ENCODE results near the gene PYDC1. TPM values are rescaled to one million over a fixed set of nuclear protein-coding genes. Genes with fewer than 3 reads are reported as not detected.

Gene PYDC1
- total and polyA plus RNA-seq, 2 of the 13 experiments (the other 11 are each of a cell fraction or from before 2014, with no cell fraction given): not detected

DNA sequence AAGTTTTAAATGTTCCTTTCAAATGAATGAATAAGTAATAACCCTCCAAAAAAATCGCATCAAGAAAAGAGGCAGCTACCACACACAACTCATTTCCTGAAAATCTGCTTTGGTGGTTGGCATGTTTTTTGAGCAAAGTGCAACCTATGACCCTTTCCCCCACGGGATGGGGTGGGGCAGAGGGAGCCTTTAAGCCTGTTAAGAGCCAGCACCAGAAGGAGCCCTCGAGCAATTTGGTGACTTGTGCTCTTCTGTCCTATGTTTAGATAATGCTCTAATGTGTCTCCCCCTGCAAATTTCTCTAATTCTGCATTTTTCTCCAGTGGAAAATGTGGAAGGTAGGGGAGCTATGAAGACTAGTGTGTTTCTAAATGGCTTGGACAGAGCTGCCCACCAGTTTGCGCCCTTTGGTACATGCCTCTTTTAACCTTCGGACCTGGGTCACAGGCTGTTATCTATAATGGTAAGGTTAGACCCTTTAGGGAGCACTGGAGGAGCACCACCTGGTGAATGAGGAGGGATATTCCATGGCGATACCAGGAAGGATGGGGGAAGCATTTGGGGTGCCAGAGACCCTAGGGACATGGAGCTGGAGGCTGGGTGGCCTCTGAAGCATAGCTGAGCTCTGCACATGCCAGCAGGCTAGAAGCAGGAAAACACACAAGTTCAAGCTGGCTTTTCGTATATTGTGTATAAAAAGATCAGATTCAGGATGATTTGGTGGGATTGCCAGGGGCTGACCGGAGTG, 15.9 kb downstream of the PYDC1 start (continued):
- TF ChIP-seq ZNF468 (CRISPR knock-in tag; IDR thresholded peaks at IDR 0.05): no peak
- TF ChIP-seq, protein P1, sequence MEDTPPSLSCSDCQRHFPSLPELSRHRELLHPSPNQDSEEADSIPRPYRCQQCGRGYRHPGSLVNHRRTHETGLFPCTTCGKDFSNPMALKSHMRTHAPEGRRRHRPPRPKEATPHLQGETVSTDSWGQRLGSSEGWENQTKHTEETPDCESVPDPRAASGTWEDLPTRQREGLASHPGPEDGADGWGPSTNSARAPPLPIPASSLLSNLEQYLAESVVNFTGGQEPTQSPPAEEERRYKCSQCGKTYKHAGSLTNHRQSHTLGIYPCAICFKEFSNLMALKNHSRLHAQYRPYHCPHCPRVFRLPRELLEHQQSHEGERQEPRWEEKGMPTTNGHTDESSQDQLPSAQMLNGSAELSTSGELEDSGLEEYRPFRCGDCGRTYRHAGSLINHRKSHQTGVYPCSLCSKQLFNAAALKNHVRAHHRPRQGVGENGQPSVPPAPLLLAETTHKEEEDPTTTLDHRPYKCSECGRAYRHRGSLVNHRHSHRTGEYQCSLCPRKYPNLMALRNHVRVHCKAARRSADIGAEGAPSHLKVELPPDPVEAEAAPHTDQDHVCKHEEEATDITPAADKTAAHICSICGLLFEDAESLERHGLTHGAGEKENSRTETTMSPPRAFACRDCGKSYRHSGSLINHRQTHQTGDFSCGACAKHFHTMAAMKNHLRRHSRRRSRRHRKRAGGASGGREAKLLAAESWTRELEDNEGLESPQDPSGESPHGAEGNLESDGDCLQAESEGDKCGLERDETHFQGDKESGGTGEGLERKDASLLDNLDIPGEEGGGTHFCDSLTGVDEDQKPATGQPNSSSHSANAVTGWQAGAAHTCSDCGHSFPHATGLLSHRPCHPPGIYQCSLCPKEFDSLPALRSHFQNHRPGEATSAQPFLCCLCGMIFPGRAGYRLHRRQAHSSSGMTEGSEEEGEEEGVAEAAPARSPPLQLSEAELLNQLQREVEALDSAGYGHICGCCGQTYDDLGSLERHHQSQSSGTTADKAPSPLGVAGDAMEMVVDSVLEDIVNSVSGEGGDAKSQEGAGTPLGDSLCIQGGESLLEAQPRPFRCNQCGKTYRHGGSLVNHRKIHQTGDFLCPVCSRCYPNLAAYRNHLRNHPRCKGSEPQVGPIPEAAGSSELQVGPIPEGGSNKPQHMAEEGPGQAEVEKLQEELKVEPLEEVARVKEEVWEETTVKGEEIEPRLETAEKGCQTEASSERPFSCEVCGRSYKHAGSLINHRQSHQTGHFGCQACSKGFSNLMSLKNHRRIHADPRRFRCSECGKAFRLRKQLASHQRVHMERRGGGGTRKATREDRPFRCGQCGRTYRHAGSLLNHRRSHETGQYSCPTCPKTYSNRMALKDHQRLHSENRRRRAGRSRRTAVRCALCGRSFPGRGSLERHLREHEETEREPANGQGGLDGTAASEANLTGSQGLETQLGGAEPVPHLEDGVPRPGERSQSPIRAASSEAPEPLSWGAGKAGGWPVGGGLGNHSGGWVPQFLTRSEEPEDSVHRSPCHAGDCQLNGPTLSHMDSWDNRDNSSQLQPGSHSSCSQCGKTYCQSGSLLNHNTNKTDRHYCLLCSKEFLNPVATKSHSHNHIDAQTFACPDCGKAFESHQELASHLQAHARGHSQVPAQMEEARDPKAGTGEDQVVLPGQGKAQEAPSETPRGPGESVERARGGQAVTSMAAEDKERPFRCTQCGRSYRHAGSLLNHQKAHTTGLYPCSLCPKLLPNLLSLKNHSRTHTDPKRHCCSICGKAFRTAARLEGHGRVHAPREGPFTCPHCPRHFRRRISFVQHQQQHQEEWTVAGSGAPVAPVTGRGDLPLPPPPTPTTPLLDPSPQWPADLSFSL (CRISPR knock-in tag; IDR thresholded peaks at IDR 0.05): no peak
- TF ChIP-seq RBM22 (optimal IDR thresholded peaks at IDR 0.05; ENCODE audit: low read length): peak; percentile 5
- TF ChIP-seq ZIK1 (CRISPR knock-in tag; IDR thresholded peaks at IDR 0.05; ENCODE audit: borderline replicate concordance, low read depth): no peak
- no peak for TF ChIP-seq JUND (CRISPR knock-in tag; IDR thresholded peaks at IDR 0.05)
- no peak for TF ChIP-seq NAIF1 (CRISPR knock-in tag; IDR thresholded peaks at IDR 0.05; ENCODE audit: borderline replicate concordance)
- no peak for TF ChIP-seq NR3C1 (CRISPR knock-in tag; IDR thresholded peaks at IDR 0.05)
- TF ChIP-seq POLR2AphosphoS2 (IDR thresholded peaks at IDR 0.05; ENCODE audit: low read depth, low read length): peak; percentile 9; the same call in 1 of the 2 replicates
- no peak for TF ChIP-seq NR2F6 (IDR thresholded peaks at IDR 0.05)
- TF ChIP-seq NR2F6 (CRISPR knock-in tag; IDR thresholded peaks at IDR 0.05): peak; percentile 34
- no peak for TF ChIP-seq ATF1 (CRISPR knock-in tag; IDR thresholded peaks at IDR 0.05)
- TF ChIP-seq ZMYM4 (CRISPR knock-in tag; IDR thresholded peaks at IDR 0.05): no peak
- TF ChIP-seq, protein P2, sequence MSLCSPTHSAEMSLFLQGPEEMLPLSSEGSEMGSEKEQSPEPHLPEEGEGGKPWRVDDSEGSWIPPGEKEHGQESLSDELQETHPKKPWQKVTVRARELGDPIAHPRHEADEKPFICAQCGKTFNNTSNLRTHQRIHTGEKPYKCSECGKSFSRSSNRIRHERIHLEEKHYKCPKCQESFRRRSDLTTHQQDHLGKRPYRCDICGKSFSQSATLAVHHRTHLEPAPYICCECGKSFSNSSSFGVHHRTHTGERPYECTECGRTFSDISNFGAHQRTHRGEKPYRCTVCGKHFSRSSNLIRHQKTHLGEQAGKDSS (CRISPR knock-in tag; IDR thresholded peaks at IDR 0.05; ENCODE audit: borderline replicate concordance, low read depth): peak; percentile 33; the same call in 1 of the 2 replicates
- TF ChIP-seq, protein P3, sequence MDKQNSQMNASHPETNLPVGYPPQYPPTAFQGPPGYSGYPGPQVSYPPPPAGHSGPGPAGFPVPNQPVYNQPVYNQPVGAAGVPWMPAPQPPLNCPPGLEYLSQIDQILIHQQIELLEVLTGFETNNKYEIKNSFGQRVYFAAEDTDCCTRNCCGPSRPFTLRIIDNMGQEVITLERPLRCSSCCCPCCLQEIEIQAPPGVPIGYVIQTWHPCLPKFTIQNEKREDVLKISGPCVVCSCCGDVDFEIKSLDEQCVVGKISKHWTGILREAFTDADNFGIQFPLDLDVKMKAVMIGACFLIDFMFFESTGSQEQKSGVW (CRISPR knock-in tag; IDR thresholded peaks at IDR 0.05; ENCODE audit: borderline replicate concordance): no peak
- no peak for TF ChIP-seq MTF2 (CRISPR knock-in tag; IDR thresholded peaks at IDR 0.05; ENCODE audit: borderline replicate concordance)
- no peak for TF ChIP-seq ATM (IDR thresholded peaks at IDR 0.05; ENCODE audit: borderline replicate concordance)
- no peak for TF ChIP-seq ZNF709 (CRISPR knock-in tag; IDR thresholded peaks at IDR 0.05)
- TF ChIP-seq POLR2A (IDR thresholded peaks at IDR 0.05; ENCODE audit: insufficient read depth in 1 of 2, low read depth in 2 of 2, low read length in 2 of 2): peak; percentile 14 to 33; a peak in 3 of 4 replicates
- TF ChIP-seq RNF2 (conservative IDR thresholded peaks at IDR 0.05; ENCODE audit: low read depth): no peak

All from HepG2 (cell line).